ENCODE results near the gene SMG5.

DNA sequence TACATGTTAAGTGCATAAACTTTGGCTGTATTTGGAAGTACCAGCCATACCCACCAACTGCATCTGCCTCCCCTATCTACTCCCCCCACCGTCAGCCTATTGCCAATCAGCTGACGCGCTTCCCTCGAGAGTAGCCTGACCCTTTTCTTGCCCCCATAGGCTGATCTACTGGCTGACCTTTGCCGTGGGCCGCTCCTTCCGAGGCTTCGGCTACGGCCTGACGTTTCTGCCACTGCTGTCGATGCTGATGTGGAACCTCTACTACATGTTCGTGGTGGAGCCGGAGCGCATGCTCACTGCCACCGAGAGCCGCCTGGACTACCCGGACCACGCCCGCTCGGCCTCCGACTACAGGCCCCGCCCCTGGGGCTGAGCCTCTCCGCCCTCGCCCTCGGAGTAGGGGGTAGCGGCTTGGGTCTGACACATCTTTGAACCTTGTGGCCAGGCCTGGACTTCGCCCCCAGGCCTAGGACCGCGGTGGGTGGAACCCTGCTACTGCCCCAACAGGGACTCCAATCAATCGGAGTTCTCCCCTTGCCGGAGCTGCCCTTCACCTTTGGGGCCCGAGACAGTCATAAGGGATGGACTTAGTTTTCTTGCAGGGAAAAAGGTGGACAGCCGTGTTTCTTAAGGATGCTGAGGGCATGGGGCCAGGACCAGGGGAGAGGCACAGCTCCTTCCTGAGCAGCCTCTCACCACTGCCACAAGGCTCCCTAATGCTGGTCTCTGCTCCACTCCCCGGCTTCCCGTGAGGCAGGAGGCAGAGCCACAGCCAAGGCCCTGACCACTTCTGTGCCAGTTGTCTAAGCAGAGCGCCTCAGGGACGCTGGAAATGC is 8.8 kb upstream of the SMG5 start:
- TF ChIP-seq CTCF (conservative IDR thresholded peaks at IDR 0.05; ENCODE audit: low read length) (no peak), EZH2phosphoT487 (IDR thresholded peaks at IDR 0.05; ENCODE audit: borderline replicate concordance) (no peak)

All from Loucy (cell line).